SU-DHL-6 (cell line): ENCODE data around the gene TDRD1.

Experiments used
- H2AFZ ChIP-seq: fragments of 200-600 bp; sonication (generic); 2 replicates; pipeline ENCODE4 v1.6.1; 2014; ENCODE audit warnings: low read depth, mild to moderate bottlenecking, moderate library complexity, mixed read lengths, antibody characterized with exemption, low read length; ENCODE audit not compliant: severe bottlenecking
- H3F3A ChIP-seq: fragments of 200-600 bp; shearing (Covaris generic); 2 replicates; pipeline ENCODE4 v1.6.0; 2016; ENCODE audit warnings: antibody characterized with exemption, mild to moderate bottlenecking; ENCODE audit not compliant: insufficient read depth
- H3K27ac ChIP-seq: fragments of 200-600 bp; sonication (generic); 2 replicates; pipeline ENCODE4 v1.5.1; 2016; ENCODE audit warnings: low read depth, mild to moderate bottlenecking, low read length, moderate library complexity, mixed read lengths
- H3K27me3 ChIP-seq: fragments of 200-600 bp; sonication (generic), shearing (Covaris generic); 2 replicates; pipeline ENCODE4 v1.6.0; 2014; ENCODE audit warnings: mild to moderate bottlenecking, low read length
- H3K36me3 ChIP-seq: fragments of 200-600 bp; sonication (generic); 2 replicates; pipeline ENCODE4 v1.6.1; 2014; ENCODE audit warnings: mild to moderate bottlenecking, low read length, mixed read lengths
- H3K4me2 ChIP-seq: fragments of 300-600, 200-600 bp; shearing (Covaris generic), sonication (generic); 2 replicates; pipeline ENCODE4 v1.6.0; 2014; ENCODE audit warnings: low read length, low read depth, mild to moderate bottlenecking; ENCODE audit not compliant: poor library complexity, severe bottlenecking
- H3K4me3 ChIP-seq: fragments of 200-600 bp; sonication (generic); 2 replicates; pipeline ENCODE4 v1.5.1; 2014; ENCODE audit warnings: antibody characterized with exemption, low read length, mild to moderate bottlenecking, mixed read lengths; ENCODE audit not compliant: insufficient read depth, poor library complexity, severe bottlenecking
- H3K79me2 ChIP-seq: fragments of 200-600 bp; sonication (generic); 2 replicates; pipeline ENCODE4 v1.6.1; 2014; ENCODE audit warnings: mild to moderate bottlenecking, low read length, moderate library complexity; ENCODE audit not compliant: insufficient read depth
- H3K9ac ChIP-seq: fragments of 200-600 bp; sonication (generic); 2 replicates; pipeline ENCODE4 v1.7.0; 2014; ENCODE audit warnings: mild to moderate bottlenecking, low read length
- H3K9me2 ChIP-seq: fragments of 200-600 bp; sonication (generic); replicated peaks from 2 replicates; pipeline ENCODE4 v1.6.1; 2014; ENCODE audit warnings: low read length; ENCODE audit not compliant: insufficient read depth
- H3K9me3 ChIP-seq: fragments of 200-600 bp; sonication (generic); 2 replicates; pipeline ENCODE4 v1.6.1; 2014; ENCODE audit warnings: low read length, mixed read lengths; ENCODE audit not compliant: insufficient read depth
- H4K20me1 ChIP-seq: fragments of 200-600 bp; sonication (generic); 2 replicates; pipeline ENCODE4 v1.6.1; 2014; ENCODE audit warnings: low read depth, mild to moderate bottlenecking, antibody characterized with exemption, low read length, moderate library complexity, mixed read lengths
- EZH2phosphoT487 ChIP-seq: fragments of 200-600 bp; sonication (generic), shearing (Covaris generic); conservative IDR thresholded peaks from 2 replicates; pipeline ENCODE4 v1.6.1; 2018; ENCODE audit warnings: mild to moderate bottlenecking, antibody characterized with exemption, low read length, moderate library complexity, mixed read lengths
- TF ChIP-seq, protein P1 (sequence below): fragments of 200-600 bp; sonication (generic); IDR thresholded peaks from one replicate; pipeline ENCODE4 v1.5.1; 2017; ENCODE audit warnings: antibody characterized with exemption, mild to moderate bottlenecking, low read length, moderate library complexity; ENCODE audit not compliant: insufficient read depth, poor library complexity, severe bottlenecking

TDRD1 gene

GRCh38 chr10:114207349-114207748, 28.2 kb downstream of the TDRD1 start:
- Histone ChIP-seq H3K79me2 (no peaks in the 10 kb centered on the region), H3K9me2 (no peaks in the 10 kb centered on the region), H3K36me3 (no peaks in the 10 kb centered on the region)

GRCh38 chr10:114208351-114208750, 29.2 kb downstream of the TDRD1 start:
- no peaks in the 10 kb centered on the region for H3K9me3 ChIP-seq
- H3K36me3 ChIP-seq: no peaks in the 10 kb centered on the region
- no peaks in the 10 kb centered on the region for H4K20me1 ChIP-seq
- H3K9me2 ChIP-seq: no peaks in the 10 kb centered on the region
- H3K79me2 ChIP-seq: no peaks in the 10 kb centered on the region
- H2AFZ ChIP-seq: no peak overlapping the region
- no peaks in the 10 kb centered on the region for H3F3A ChIP-seq
- H3K27me3 ChIP-seq: peaks cover 5% of the 10 kb centered on the region; the same call in 1 of the 2 replicates
- H3K4me3 ChIP-seq: no peak overlapping the region
- TF ChIP-seq, protein P1, sequence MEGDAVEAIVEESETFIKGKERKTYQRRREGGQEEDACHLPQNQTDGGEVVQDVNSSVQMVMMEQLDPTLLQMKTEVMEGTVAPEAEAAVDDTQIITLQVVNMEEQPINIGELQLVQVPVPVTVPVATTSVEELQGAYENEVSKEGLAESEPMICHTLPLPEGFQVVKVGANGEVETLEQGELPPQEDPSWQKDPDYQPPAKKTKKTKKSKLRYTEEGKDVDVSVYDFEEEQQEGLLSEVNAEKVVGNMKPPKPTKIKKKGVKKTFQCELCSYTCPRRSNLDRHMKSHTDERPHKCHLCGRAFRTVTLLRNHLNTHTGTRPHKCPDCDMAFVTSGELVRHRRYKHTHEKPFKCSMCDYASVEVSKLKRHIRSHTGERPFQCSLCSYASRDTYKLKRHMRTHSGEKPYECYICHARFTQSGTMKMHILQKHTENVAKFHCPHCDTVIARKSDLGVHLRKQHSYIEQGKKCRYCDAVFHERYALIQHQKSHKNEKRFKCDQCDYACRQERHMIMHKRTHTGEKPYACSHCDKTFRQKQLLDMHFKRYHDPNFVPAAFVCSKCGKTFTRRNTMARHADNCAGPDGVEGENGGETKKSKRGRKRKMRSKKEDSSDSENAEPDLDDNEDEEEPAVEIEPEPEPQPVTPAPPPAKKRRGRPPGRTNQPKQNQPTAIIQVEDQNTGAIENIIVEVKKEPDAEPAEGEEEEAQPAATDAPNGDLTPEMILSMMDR: no peak
- H3K4me2 ChIP-seq: no peak overlapping the region
- no peak overlapping the region for H3K9ac ChIP-seq
- no peak overlapping the region for H3K27ac ChIP-seq

More at GRCh38 chr10:114207349-114207748, 28.2 kb downstream of the TDRD1 start:
- no peak overlapping the region for H3K9ac ChIP-seq
- no peaks in the 10 kb centered on the region for H3F3A ChIP-seq
- H3K4me3 ChIP-seq: no peak overlapping the region
- peaks cover 3% of the 10 kb centered on the region; the same call in 1 of the 2 replicates for H3K27me3 ChIP-seq
- no peak overlapping the region for H3K4me2 ChIP-seq
- no peak overlapping the region for H3K27ac ChIP-seq
- TF ChIP-seq, protein P1: no peak
- TF ChIP-seq EZH2phosphoT487: no peak
- H2AFZ ChIP-seq: no peak overlapping the region
- no peaks in the 10 kb centered on the region for H4K20me1 ChIP-seq
- H3K9me3 ChIP-seq: no peaks in the 10 kb centered on the region

GRCh38 chr10:114212153-114212552, 33.0 kb downstream of the TDRD1 start:
- Histone ChIP-seq H3K9ac (no peak overlapping the region), H3K9me2 (no peaks in the 10 kb centered on the region), H3K27ac (no peak overlapping the region), H3K9me3 (no peaks in the 10 kb centered on the region), H3K79me2 (no peaks in the 10 kb centered on the region), H4K20me1 (no peaks in the 10 kb centered on the region), H3K27me3 (peaks cover 6% of the 10 kb centered on the region; the same call in 1 of the 2 replicates), H3K4me3 (no peak overlapping the region), H3K36me3 (no peaks in the 10 kb centered on the region), H3F3A (no peaks in the 10 kb centered on the region), H2AFZ (no peak overlapping the region), H3K4me2 (no peak overlapping the region)
- TF ChIP-seq EZH2phosphoT487: no peak
- TF ChIP-seq, protein P1: no peak

DNA sequence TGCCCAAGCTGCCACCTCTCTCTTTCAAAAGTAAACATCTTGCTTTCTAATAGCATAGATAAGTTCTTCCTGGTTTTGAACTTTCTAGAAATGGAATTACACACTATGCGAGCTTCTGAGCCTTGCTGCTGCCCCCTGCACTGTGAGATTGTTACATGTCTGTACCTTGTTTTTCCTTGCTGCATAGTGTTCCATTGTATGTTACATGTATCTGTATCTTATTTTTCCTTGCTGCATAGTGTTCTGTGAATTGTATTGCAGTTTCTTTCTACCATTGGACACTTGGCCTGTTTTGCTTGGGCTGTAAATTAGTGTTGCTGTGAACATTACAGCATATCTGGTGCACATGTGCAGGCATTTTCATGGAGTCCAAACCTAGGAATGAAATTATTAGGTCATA, 35.9 kb downstream of the TDRD1 start:
- Histone ChIP-seq H3K4me2 (no peak overlapping the region), H3K9me3 (no peaks in the 10 kb centered on the region), H3K79me2 (no peaks in the 10 kb centered on the region), H3K27me3 (0 out of 2 replicates have a peak, but pooled peaks cover 3% of the 10 kb centered on the region), H2AFZ (no peak overlapping the region), H3K4me3 (no peak overlapping the region), H4K20me1 (no peaks in the 10 kb centered on the region), H3K36me3 (no peaks in the 10 kb centered on the region), H3F3A (no peaks in the 10 kb centered on the region), H3K9ac (no peak overlapping the region), H3K27ac (no peak overlapping the region), H3K9me2 (no peaks in the 10 kb centered on the region)
- TF ChIP-seq EZH2phosphoT487: no peak
- TF ChIP-seq, protein P1: no peak
